Activated CD4-positive, CD25-positive, alpha-beta regulatory T cell treated with anti-CD3 and anti-CD28 coated beads, Interleukin-2, amount 50 U/mL, for 24 hours (primary cell): ENCODE results near the gene FAM3D.
A peak's percentile ranks its signal among the peaks of the same experiment; 100 is the strongest.

Experiments used
- ATAC-seq, 2 donors: fragments of 150-1000 bp; cut with Tn5 transposase; one replicate each; pipeline ENCODE4 v1.10.0; 2021; ENCODE audit warnings: mild to moderate bottlenecking in 1 of 2, moderate library complexity in 1 of 2

Gene FAM3D

DNA sequence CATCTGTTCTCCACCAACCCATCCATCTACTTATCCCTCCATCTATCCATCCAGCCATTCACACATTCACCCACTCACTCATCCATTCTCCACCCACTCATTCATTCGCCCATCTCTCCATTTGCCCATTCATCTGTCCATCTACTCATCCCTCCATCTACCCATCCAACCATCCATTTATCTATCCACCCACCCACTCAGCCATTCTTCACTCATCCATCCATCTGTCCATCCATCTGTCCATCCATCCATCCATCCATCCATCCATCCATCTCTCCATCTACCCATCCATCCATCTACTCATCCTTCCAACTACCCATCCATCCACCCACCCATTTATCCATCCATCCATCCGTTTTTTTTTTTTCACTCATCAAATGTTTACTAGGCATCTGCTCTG is 13.9 kb downstream of the FAM3D start:
- no peak for ATAC-seq

DNA sequence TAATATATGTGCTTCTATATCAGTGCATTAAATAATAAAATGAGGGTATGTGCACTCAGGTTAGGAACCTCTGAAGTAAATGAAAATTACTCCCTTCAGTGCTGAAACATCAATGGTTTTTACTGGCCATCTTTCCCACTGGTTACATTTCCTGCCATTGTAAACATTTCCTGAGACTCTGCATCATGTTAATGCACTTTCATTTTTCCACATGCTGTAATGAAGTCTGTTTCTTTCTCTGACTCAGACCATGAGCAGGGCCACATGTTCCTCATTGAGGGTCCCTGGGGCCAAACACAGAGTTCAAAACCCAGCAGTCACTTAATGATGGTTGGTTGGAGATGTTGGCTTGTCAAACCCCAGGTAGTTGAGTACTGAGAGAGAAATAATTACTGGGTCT is 15.3 kb downstream of the FAM3D start:
- no peak for ATAC-seq

DNA sequence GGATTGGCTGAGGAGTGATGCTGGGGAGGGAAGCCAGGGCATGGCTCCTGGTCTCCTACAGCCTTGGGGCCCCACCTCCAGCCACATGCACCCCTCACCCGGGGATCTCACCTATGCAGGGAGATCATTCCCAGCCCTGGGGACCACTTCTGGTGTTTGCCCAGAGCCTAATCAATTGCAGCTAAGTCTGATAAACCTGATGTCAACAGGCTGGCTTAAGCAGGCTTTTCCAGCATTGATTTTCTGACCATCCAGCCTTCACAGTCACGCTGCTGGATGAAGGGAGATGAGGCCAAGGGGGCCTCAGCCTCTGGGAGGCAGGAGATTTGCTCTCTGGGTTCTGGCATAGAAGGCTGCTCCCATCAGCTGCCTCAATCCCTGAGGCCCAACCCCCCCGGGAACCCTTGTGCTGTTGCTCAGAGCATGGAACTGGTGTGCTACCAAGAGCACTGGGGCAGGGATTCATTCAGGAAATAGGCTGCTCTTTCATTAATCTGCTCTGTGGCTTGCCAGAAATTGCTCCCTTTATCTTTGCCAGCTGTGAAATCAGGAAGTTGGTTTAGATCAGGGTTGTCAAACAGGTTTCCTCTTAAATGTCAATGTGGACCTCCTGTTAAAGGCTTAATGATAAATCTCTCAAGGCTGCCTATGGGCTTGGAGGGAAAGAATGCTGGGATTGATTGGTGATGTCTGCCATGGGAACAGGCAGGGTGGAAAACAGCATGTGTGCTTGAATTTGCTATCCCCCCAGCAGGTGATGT is 19.0 kb downstream of the FAM3D start:
- no peak for ATAC-seq

DNA sequence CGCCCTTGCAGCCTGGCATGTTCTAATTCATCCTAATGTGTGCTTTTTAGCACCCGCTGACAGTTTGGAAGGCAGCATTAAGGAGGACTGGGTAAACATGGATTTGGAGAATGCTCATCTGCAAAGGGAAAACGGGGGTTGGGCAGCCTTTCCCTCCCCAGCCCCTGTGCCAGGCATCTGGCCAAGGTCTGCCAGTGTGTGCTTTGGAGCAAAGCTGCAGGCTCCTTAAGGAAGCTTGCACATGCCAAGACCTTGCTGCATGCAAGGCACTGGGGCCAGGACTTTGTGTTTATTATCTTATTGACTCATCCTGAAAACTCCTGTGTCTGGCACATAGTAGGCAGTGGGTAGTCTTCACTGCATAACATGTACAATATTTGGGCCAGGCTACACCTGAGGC is 20.1 kb downstream of the FAM3D start:
- ATAC-seq: no peak

DNA sequence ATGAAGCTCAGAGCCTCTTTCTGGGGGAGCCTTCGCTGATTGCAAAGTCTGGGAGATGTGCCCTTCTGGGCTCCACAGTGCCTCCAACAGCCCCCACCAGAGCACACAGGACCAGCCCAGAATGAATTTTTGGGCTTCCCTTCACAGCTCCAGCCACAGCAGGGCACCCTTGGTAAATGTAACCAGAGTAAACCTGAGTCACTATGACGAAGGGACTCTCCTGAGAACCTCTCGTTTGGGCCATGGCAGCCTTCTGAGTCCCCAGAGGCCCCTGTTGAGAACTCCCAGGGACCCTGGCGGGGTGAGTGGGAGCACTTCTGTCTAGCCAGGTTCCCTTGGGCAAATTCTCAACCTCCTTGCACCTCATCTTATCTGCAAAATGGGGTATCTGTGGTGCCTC is 20.8 kb downstream of the FAM3D start:
- ATAC-seq: no peak

DNA sequence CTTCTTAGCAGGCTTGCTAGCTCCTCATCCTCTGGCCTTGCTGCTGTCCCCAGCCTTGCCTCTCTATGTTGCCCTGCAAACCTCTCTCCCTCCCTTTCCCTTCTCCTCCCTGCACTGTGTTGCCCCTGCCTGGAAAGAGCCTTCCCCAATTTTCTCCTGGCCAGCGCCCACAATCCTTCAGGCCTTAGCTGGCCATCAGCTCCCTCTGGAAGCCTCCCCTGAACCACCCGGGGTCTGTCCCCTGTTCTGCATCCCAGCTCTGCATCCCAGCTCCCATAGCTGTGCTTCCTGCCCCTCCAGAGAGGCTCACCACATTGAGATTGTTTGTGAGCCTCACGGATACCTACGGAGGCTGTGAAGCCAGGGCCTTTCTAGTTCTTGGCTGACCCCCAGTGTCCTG is 23.7 kb downstream of the FAM3D start:
- no peak for ATAC-seq

DNA sequence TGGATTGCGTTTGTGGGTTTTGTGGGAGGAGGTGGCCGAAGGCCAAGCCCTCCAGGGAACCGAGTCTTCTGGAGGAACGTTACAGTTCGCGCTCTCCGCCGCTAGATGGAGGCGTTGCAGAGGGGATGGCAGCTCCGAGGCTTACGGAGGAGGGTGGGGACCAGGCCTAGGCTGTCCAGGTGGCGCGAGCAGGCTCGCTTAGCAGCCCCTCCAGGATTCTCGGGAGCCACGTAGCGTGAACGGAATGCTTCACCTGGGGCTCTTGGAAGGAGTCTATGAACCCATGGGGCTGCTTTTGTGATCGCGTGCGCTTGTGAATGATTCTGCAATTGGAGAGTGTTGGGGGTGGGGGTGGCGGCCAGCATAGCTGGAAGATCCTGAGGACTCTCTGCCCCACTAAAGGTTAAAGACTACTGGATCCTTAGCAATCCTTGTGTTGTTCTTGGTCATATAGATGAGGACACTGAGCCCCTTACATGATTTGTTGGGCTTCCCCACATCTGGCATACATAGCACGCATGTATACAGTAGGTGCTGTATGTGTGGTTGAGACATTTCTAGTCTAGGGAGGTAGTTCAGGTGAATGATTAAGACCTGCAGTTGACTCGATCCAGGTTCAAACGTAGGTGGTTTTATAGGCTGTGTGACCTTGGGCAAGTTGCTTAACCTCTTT is 25.7 kb downstream of the FAM3D start:
- ATAC-seq: peak; percentile 52 to 76

DNA sequence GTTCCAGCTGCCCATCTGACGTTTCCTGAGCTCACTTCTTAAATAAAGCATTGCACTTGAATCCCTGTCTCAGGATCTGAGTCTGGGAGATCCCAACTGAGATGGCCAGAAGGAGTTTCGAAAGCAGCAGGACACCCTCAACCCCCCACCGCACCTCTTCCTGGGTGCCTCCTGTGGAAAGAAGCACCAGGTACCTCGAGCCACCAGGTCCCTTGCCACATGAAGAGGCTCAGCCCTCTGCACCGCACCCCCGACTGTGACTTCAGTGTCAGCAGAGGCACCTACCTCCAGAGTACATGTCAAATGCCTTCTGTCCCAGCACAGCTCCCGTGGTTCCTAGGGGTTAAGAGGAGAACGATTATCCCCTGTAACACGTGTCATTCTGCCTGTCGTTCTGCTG is 26.7 kb downstream of the FAM3D start:
- no peak for ATAC-seq

DNA sequence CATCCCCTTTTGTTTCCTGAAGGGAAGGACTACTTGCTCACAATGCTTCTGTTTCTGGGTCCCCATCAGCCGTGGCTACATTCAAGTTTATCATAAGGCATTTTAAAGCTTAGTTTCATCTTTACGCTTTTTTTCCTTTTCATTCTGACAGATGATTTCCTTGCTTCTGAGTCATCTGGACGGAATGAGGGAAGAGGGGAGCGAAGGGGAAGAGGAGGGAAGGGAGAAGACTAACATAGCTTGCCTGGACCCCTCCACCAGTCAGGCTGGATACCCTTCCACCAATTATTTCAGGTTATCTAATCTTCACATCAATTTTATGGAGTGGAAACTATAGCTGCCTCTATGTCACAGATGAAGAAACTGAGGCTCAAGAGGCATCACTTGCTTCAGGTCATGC is 27.6 kb downstream of the FAM3D start:
- ATAC-seq: no peak

DNA sequence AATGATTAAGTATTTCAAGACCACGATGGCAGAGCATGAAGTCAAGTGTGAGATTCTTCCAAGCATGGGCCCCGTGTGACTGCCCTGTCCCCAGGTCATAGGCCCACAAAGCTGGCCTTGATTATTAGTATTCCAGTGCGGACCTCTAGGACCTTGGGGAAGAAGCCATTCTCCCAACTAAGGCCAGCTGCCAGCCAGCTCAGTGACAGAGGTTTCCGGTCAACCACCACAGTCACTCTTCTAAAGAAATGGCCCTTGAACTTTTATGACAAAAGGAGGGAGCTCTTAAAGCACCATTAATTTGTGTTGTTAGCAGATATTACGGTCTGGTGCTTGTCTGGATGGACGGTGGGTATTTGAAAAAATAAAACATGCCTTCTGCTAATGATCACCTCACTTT is 28.0 kb downstream of the FAM3D start:
- no peak for ATAC-seq

DNA sequence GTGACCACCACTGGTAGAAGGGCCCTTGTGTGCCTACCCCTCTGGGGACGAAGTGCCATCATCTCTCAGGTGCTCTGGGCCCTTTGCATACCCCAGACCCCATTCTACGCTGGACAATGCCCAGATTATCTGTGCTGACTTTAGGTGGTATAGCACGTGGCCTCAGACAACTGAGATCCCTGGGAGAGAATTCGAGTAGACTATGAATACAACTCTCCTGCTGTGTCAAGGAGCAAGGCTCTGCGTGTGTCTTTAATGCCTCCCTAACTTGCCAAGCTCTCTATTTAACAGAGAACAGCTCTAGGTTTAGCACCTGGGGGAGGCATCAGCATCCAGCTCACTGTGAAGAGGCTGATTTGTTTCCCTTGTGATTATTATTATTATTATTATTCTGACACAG is 29.1 kb downstream of the FAM3D start:
- no peak for ATAC-seq

DNA sequence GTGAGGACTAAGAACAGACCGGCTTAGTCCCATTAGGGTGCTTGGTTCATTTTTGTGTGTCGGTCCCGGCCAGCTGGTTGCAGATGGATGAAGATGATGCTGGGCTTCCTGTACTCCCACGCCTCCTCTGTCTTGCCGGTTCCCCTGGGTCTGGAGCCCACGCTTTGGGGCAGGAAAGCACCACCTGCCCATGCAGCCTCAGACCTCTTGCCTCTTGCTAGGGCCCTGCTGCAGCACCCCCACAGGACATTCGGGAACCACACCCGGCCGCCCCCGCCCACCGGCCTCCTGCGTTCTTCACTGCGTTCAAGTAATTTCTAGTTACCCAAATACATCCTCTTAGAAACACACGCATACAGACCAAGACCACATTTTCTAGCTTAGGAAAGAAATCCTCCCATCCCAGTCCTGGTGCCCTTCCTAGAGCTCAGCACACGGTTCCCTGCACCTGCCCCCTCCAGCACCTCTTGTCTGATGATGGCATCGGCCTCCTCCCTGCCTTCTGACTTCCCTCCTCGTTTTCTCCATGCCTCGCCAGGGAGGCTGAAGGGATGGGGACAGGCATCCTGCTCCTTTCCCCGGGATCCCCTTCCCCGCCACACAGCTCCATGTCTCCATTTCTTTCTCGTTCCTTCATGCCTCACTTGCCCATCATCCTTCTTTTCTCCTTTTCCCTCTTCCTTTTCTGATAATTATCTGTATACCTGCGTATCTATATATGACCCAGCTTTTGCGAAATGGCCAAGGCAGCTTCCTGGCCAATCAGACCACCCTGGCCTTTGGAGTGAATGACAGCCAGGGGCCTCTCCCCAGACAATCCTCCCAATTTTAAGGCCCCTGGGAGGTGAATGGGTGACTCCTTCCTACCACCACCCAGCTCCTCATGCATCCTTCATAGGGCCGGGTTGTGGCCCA is 30.9 kb downstream of the FAM3D start:
- ATAC-seq: no peak

DNA sequence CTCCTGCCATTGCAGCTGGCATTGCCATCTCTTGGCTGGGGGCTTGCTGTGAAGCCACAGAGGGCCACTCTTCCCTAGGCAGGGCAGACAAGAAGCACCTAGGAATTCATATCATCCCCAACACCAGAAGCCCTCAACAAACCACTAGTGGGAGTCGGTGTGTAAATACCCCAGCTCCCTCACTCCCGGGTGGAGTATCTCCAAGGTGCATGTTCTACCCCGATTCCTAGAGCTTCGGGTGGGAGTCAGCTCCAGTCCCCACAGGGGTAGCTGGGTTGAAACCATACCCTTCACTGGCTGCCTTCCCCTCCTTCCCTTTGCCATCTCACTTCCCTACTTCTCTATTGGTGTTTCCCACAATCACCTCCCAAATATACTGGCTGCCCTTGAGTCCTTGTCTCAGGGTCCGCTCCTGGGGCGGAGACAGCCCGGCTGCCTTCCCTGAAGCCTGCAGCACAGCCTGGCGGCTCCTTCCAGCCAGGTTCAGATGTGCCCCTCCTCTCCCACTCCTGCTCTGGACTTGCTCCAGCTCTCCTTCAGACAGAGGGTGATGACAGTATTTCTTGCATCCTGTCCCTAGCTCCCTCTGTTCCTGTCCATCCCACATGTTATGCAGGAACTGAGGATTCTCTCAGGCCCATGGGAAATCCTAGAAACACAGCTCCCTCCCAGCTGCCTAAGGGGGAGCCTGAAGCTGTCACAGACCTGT is 33.3 kb downstream of the FAM3D start:
- no peak for ATAC-seq

DNA sequence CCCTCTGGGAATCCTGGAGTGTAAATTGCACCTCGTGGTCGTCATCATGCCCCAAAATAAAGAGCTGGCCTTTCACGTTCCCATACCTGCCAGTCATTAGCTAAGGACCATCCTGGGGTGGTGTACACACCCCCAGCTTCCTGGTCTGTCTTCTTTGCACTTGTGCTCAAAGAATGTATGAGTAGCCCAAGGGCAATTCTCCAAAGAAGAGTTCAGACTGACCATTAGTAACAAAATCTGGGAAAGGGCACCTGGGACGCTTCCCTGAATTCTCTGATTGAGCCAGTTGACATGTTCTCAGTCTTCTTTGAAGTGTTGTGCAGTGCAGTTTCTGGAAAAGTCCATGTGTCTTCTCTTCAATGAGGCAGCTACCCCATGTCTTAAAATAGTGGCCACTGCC is 34.8 kb downstream of the FAM3D start:
- no peak for ATAC-seq

DNA sequence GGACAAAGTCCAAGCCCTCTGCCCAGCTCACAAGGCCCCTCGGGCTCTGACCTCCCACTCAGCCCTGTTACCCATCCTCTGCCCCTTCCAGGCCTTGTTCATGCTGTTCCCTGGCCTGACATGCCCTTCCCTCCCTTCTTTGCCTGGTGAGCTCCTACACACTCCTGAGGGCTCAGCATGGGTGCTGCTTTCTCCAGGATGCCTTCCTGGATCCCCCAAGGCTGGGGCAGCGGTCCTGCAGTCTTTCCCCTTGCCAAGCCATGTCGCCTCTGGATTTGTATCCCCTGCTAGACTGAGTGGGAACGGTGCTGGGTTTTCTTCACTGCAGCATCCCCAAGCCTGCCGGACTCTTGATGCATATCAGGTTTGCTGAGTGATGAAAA is 35.9 kb downstream of the FAM3D start:
- no peak for ATAC-seq

DNA sequence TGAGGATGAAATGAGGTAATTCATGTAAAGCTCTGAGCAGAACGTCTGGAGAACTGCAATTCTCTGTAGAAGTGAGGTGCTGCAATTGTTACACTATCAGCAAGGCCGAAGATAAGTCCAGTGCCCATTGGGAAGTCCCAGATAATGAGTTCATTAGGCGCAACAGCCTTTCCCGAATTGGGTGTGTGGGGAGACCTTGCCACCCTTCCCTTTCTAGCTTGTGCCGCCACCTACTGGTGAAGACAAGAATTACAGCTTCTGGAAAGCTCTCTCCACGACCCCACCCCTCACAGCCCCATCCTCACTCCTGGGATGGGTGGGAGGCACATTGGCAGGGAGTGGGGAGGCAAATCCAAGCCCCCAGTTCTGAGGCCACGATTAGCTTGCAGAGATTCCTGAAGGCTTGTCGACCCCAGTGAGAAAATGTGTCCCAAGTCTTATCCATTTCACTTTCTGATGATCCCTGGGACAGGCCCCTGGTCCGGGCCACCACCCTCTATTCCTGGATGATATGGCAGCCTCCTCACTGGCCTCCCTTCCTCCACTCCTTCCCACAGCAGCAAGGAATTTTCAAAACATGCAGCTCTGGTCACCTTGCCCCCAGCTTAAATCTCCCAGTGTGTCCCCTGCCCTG is 36.4 kb downstream of the FAM3D start:
- peak; percentile 42 to 54 for ATAC-seq

DNA sequence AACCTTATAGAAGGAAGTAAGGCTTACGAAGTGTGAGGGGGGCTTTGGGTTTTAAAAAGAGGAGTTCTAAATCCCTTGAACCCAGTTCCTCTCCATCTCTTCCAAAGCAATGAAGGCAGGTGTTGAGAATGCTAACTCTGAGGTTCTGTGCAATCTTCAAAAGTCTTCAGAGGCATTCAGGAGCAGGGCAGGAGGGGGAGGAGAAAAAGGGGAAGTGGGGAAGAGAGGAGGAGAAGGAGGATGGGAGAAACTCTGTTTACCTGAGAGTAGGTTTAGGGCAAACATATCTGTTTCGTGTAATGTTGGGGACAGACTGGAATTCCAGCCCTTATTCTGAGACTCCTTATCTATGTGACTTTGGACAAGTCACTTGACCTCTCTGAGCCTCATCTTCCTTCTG is 36.9 kb downstream of the FAM3D start:
- no peak for ATAC-seq

DNA sequence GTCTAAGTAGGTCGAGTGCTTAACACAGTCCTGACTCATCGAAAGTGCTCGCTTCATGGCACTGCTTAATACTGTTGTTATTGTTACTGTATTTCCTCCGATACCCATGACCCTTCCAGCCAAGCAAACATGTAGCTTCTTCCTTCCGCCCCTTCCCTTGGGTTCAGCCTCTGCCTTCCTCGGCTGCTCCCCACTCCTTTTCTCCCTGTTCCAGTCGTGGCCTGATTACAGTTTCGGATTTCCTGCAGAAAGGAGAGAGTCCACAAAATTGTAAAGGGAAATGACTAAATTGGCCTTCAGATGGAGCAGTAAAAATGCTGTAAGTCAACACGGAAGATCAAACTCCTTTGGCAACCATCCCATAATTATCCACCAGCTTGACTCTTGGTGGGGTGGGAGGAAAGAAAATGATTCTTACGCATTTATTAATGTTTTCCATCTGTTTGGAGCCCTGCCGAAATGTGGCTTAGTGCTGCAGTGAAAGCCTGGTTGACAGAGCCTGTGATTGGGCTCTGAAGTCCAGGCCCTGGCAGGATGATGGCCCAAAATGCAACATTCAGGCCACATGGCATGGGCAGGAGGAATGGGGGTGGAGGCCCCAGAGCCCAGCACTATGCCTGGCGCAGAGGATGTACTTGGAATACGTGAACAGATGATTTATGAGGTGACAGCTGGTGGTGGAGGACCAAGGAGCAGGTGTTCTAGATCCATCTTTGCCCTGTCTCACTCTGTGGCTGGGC is 37.6 kb downstream of the FAM3D start:
- ATAC-seq: no peak

DNA sequence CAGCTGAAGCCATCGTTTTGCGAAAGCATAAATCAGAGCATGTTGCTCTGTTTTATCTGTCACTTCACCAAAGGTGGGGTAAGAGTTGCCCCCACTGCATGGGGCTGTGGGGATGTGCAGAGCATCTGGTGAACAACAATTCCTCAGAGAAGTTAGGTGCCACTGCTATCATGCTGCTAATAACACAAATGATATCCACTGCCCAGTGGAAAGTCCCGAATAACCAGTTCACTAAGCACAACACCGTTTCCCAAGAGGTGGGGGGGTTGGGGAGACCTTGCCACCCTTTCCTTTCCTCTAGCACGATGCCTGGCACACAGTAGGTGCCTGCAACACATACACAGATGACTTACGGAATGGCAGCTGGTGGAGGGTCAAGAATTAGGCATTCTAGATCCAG is 38.6 kb downstream of the FAM3D start:
- no peak for ATAC-seq

DNA sequence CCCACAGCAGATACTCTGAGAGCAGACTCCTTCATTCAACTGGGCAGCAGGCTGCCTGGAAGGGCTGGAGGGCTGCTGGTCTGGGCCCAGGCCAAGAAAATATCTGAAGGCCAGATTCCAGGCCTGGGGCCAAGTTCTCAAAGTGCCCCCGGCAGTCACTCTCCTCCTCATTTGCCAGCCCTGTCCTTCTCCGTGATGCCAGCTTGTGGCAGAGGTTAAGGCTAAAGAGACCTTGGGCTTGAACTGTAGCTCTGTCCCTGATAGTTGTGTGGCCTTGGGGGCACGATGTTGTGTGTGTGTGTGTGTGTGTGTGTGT is 39.0 kb downstream of the FAM3D start:
- no peak for ATAC-seq

DNA sequence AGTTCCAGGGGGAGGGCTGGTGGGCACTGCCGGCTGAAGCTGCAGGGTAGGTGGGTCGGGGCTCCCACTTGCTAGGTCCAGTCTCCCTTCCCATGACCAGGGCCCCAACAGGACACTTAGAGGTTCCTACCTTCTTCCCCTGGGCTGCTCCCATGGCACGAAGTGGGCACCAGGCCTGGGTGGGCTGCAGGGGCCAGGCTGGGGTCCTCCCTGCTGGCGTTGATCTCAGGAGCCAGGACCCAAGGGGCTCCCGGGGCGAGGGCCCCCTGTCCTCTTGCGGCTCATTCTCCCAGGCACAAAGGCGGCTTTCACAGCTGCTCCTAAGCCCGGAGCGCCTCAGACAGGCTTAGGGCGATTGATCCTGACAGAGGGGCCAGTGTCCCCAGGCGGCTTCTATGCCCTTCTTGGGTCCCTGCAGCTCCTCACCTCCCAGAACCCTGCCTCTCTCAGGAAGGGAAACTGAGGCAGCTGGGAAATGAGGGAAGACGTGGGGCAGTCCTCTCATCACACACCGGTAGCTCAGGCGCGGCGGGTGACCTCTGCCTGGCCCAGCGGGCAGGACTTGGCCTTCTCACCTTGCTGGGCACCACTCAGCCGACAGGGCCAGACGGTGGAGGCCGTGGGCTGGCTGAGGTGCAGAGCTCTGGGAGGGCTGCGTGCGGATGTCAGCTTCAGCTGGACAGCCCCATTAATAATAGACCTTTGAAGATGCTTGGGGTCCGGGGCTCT is 39.6 kb downstream of the FAM3D start:
- no peak for ATAC-seq
